ENCODE results near the gene ATP2C1.

The ATP2C1 gene

GRCh38 chr3:130900959-130901358, 7.1 kb downstream of the ATP2C1 start:
- H3K36me3 Mint-ChIP-seq (ENCODE audit: low read depth): peaks cover under 1% of the 10 kb centered on the region
- H3K9me3 Mint-ChIP-seq: no peaks in the 10 kb centered on the region
- no peak overlapping the region for H3K27ac Mint-ChIP-seq
- DNase-seq: no peak
- H3K4me1 Mint-ChIP-seq: peaks cover 57% of the 10 kb centered on the region
- no peak overlapping the region for H3K4me3 Mint-ChIP-seq
- TF ChIP-seq, protein P1, sequence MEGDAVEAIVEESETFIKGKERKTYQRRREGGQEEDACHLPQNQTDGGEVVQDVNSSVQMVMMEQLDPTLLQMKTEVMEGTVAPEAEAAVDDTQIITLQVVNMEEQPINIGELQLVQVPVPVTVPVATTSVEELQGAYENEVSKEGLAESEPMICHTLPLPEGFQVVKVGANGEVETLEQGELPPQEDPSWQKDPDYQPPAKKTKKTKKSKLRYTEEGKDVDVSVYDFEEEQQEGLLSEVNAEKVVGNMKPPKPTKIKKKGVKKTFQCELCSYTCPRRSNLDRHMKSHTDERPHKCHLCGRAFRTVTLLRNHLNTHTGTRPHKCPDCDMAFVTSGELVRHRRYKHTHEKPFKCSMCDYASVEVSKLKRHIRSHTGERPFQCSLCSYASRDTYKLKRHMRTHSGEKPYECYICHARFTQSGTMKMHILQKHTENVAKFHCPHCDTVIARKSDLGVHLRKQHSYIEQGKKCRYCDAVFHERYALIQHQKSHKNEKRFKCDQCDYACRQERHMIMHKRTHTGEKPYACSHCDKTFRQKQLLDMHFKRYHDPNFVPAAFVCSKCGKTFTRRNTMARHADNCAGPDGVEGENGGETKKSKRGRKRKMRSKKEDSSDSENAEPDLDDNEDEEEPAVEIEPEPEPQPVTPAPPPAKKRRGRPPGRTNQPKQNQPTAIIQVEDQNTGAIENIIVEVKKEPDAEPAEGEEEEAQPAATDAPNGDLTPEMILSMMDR (IDR thresholded peaks at IDR 0.05): no peak
- H3K27me3 Mint-ChIP-seq (ENCODE audit: low read depth, poor library complexity): no peaks in the 10 kb centered on the region

- Mint-ChIP-seq H3K4me3 (no peak overlapping the region), H3K4me1 (peaks cover 57% of the 10 kb centered on the region), H3K27ac (no peak overlapping the region), H3K9me3 (no peaks in the 10 kb centered on the region), H3K36me3 (ENCODE audit: low read depth) (peaks cover 7% of the 10 kb centered on the region), H3K27me3 (ENCODE audit: low read depth, poor library complexity) (no peaks in the 10 kb centered on the region)
- TF ChIP-seq, protein P1 (IDR thresholded peaks at IDR 0.05): no peak
- DNase-seq: no peak
Observed at GRCh38 chr3:130901463-130902204, 7.8 kb downstream of the ATP2C1 start.

GRCh38 chr3:130903412-130903908, 9.6 kb downstream of the ATP2C1 start:
- Mint-ChIP-seq H3K27me3 (ENCODE audit: low read depth, poor library complexity) (no peaks in the 10 kb centered on the region), H3K4me3 (no peak overlapping the region), H3K9me3 (no peaks in the 10 kb centered on the region), H3K4me1 (peaks cover 41% of the 10 kb centered on the region), H3K27ac (no peak overlapping the region), H3K36me3 (ENCODE audit: low read depth) (peaks cover 25% of the 10 kb centered on the region)
- DNase-seq: no peak
- TF ChIP-seq, protein P1 (IDR thresholded peaks at IDR 0.05): no peak

DNA sequence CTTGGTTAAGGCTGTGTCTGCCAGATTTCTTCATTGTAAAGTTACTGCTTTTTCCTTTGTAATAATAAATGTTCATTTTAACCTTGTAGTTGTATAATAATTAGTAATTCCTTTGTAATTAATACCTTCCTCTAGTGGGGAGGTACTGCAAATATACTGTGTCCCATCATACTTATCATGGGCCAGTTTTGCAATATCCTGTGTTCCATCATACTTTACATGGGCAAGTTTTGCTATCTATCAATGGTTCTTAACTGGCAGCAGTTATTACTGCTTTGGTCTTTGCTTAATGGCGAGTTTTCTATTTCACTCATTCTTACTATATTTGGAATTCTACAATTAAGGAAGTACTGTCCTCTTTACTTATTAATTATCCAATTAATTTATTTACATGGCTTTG, 10.6 kb downstream of the ATP2C1 start:
- H3K9me3 Mint-ChIP-seq: no peaks in the 10 kb centered on the region
- peaks cover 31% of the 10 kb centered on the region for H3K4me1 Mint-ChIP-seq
- no peaks in the 10 kb centered on the region for H3K27me3 Mint-ChIP-seq (ENCODE audit: low read depth, poor library complexity)
- no peak for DNase-seq
- no peak overlapping the region for H3K4me3 Mint-ChIP-seq
- peaks cover 36% of the 10 kb centered on the region for H3K36me3 Mint-ChIP-seq (ENCODE audit: low read depth)
- TF ChIP-seq, protein P1 (IDR thresholded peaks at IDR 0.05): no peak
- H3K27ac Mint-ChIP-seq: no peak overlapping the region

GRCh38 chr3:130905551-130905950, 11.7 kb downstream of the ATP2C1 start:
- Mint-ChIP-seq H3K27ac (peak overlapping the region; percentile 43), H3K27me3 (ENCODE audit: low read depth, poor library complexity) (no peaks in the 10 kb centered on the region), H3K9me3 (no peaks in the 10 kb centered on the region), H3K4me3 (no peak overlapping the region), H3K4me1 (peaks cover 30% of the 10 kb centered on the region), H3K36me3 (ENCODE audit: low read depth) (peaks cover 41% of the 10 kb centered on the region)
- no peak for DNase-seq
- TF ChIP-seq, protein P1 (IDR thresholded peaks at IDR 0.05): no peak

Measured in nephron progenitor cell (in vitro differentiated cells).